COLO829 (cell line): ENCODE results near the gene AP3S1.
"Not testable (repeated sequence)": the region's sequence is repeated elsewhere in the genome, so short reads cannot be mapped to it uniquely, and the experiment has no call there.

ENCODE experiments used
- DNase-seq: peaks from one replicate; pipeline ENCODE4 v3.0.0; 2012; ENCODE audit warnings: low spot score

The AP3S1 gene

GRCh38 chr5:115841382-115842088, at the start of gene AP3S1, which contains the start of gene ATG12:
AP3S1 (plus strand) TSS chr5:115841935; CDS start chr5:115842038, 103 bp downstream.
ATG12 (minus strand) TSS chr5:115841565; CDS start chr5:115841552, 13 bp downstream.
- peak; percentile 77 for DNase-seq

DNA sequence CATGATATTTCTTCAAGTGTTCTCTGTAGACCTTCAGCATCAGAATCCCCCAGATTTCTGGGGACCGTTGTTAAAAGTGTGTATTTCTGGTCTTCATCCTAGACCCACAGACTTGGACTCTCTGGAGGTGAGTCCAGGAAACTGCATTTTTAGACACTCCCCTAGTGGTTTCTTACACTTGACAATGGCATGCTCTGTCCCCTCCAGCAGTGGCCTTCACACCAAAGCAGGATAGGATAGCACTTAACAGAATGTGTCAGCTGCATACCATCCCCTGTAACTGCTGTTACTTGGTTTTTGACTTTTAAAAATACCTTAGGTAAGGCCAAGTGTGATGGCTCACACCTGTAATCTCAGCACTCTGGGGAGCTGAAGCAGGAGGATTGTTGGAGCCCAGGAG, 46.0 kb upstream of the AP3S1 start:
- no peak for DNase-seq

- DNase-seq: no peak
Observed at GRCh38 chr5:115796656-115797055, 45.1 kb upstream of the AP3S1 start.

DNA sequence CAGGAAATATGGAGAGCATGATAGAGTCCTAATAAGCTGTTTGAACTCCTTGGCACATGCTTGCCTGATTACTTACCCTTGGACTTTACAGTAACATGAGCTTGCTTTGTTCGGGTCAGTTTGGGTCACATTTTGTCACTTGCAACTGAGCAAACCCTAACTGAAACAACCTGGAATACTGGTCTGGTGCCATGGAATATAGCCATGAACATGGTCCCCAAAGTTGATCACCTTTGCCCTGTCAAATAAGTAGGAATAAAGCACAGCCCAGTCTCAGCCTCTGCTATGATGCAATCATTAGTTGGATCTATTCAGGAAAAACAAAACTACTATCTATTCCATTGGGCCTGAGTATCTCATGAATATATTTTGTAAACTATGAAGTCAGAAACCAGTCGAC, 43.5 kb upstream of the AP3S1 start:
- DNase-seq: no peak

DNA sequence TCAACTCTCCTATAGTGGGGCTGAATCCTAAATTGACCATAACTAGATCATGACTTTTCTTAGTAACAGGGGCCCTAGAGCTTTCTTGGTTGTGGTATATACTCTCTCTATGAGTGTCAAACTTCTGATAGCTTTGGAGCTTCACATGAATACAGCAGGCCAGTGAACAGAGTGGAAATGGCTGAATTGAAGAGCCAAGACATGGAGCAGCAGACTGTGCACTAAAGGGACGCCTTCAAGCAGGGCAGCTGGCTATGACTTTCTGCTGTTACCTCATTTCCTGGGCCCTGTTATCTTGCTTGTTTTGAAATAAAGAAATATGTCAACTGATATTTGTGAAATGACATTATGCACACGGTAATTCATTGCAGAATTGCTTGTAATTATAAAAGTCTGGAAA, 41.6 kb upstream of the AP3S1 start:
- DNase-seq: no peak

DNA sequence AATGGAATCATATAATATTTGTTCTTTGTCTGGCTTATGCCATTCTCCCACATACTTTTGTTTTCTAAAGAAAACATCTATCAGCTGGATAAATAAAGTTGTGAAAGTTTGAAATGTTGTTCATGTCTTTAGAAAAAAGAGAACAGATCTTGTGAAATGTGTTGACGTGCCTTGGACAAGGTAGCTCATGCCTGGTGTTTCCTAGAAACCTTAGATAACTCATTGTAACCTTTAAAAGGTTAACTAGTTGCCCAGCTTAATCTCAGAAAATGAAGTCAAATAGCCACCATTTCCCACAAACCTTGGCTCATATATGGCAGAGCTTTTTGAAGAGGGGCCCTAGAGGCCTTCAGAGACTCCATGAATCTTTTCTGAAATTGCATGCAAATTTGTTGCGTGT, 40.6 kb upstream of the AP3S1 start:
- no peak for DNase-seq

DNA sequence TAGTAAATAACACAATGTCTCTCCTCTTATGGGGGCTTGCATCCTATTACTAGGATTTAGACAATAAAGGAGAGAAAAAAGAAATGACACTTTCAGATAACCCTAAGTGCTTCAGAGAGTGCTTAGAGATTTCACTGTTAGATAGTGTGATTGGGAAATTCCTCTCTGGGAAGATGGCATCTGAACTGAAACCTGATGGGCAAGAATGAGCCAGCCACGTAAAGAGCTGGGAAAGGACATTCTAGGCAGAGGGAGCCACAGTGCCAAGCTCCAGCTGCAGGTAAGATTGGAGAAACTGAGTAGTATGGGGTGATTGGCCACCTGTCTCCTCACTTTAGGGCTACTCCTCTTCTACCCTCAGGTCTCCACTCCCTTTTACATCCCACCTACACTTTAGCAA, 39.8 kb upstream of the AP3S1 start:
- DNase-seq: no peak

GRCh38 chr5:115806986-115807653, 34.6 kb upstream of the AP3S1 start:
- no peak for DNase-seq

- DNase-seq: no peak
Observed at GRCh38 chr5:115807654-115808052, 34.1 kb upstream of the AP3S1 start.

- DNase-seq: not testable (repeated sequence)
Observed at GRCh38 chr5:115808066-115808465, 33.7 kb upstream of the AP3S1 start.

- no peak for DNase-seq
Observed at GRCh38 chr5:115809946-115810345, 31.8 kb upstream of the AP3S1 start.

DNA sequence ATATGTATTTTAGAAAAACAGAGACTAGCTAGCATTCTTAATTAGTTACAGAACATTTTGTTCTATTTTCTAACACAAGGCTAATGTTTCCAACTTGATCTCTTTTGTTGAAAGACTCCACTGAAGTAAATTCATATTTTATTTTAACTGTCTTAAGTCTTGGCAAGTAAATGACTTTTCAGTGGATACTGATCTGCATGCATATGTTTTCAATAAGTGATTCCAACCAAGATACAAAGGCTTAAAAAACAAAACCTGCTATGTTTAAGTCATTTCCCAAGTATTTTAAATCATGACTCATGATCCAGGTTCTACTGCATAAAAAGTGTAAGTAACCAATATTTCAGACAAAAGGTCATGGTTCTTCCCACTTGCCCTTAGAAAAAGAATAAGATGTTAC, 31.0 kb upstream of the AP3S1 start:
- peak; percentile 16 for DNase-seq

- no peak for DNase-seq
Observed at GRCh38 chr5:115811406-115811805, 30.3 kb upstream of the AP3S1 start.

GRCh38 chr5:115812372-115812771, 29.4 kb upstream of the AP3S1 start:
- DNase-seq: no peak

DNA sequence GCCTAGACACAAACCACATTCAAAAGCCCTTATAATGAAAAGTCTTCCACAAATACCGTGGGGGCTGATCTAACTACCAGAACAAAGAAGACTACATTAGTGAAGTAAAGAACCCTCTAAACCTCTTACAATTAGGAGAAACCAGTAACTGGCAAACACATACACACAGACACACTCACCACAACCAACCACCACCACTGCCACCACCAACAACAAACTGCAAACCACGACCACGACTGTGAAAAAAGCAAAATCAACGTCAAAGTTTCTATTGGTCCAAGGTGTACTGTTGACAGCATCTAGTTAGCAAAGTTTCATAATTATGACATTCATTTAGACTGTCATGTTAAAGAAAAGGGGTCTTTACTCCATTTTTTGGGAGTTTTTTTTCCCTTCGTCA, 28.0 kb upstream of the AP3S1 start:
- no peak for DNase-seq

- no peak for DNase-seq
Observed at GRCh38 chr5:115815006-115815692, 26.6 kb upstream of the AP3S1 start.

GRCh38 chr5:115815693-115816225, 26.0 kb upstream of the AP3S1 start:
- no peak for DNase-seq

DNA sequence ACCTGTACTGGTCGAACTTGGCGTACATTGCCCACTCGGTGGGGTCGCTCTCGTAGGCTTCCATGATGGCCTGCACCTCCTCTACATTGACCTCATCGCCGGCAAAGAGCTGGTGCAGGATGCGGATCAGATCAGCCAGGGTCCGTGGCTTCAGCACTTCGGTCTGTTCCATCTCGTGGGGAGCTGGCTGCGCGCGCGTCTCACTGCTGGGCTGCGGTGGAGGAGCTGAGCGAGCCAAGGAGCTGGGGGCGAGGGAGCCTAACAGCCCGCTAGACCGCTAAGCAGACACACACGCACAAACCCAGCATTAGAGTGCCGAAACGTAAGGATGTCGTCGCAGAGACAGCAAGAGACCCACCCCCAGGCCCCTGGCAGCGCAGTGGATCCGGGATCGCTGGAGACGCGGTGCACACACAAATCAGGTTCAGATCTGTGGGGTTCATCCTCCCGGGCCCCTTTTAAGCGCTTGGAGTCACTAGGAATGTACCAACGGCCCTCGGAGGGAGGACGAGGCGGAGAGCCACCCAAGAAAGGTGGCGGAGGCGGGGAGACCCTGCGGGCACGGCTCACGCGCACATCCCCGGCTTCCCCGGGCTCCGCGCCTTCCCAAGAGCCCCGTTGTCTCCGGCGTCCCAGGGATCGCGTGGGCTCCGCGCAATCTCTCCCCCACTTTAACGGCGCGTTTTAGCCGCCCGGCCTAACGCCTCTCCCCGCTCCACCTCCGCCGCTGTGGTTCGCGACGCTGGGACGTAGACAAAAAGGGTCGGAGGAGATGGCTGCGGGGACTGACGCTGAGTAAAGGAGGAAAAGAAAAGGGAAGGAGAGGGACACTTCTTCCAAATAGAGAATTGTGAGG, 25.3 kb upstream of the AP3S1 start, which contains the start of gene CDO1:
Gene CDO1, minus strand, starts transcription at position 434 of the 856 bp plus-strand sequence. Its CDS starts 262 bp downstream, at position 172.
- DNase-seq: no peak

DNA sequence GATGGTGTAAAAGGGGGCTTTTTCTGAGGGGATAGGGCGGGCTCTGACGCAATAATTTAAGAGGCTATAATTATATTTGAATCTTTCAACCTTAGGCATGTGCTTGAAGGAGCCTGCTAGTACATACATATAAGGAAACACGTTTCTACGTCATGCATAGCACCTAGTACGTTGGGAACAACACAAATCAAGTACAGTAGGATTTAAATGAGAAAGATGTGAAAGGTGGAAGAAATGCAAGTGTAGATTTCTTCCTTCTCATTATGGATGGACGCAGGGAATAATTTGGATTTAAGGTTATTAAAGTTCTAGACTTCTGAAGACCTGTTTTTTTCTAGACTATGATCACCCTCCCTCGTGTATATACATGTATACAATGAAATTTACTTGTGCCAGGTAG, 24.3 kb upstream of the AP3S1 start:
- DNase-seq: no peak

GRCh38 chr5:115818821-115819220, 22.9 kb upstream of the AP3S1 start:
- DNase-seq: no peak

DNA sequence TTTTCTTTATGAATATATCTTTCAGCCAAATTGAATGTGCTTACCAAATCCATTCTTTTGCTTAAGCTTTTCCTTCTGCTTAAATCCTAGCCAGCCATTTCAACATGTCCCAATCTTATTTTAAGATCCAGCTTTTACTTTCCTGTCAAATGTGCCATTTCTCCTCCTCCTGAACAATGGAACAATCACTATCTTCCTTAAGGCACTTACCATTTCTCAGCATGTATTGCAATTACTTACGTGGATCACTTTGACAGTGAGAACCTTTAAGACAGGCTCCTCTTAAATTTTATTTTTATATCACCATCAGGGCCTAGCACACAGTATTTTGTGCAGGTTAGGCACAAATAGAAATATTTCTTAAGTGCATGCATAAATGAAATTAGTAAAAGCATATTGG, 20.9 kb upstream of the AP3S1 start:
- no peak for DNase-seq

DNA sequence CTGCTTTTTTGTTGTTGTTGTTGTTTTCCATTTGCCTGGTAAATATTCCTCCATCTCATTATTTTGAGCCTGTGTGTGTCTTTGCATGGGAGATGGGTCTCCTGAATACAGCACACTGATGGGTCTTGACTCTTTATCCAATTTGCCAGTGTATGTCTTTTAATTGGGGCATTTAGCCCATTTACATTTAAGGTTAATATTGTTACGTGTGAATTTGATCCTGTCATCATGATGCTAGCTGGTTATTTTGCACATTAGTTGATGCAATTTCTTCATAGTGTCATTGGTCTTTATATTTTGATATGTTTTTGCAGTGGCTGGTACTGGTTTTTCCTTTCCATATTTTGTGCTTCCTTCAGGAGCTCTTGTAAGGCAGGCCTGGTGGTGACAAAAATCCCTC, 16.8 kb upstream of the AP3S1 start:
- not testable (repeated sequence) for DNase-seq
